MM.1S (cell line): ENCODE results near the gene SEMA4A.

Source experiments
- CTCF ChIP-seq: fragments of 300-600 bp; sonication (generic); IDR thresholded peaks from 2 replicates; pipeline ENCODE4 v1.5.1; 2016; ENCODE audit warnings: antibody characterized with exemption, low read length, mixed read lengths
- EZH2 ChIP-seq: fragments of 300-600 bp; sonication (generic); optimal IDR thresholded peaks from 2 replicates; pipeline ENCODE3; 2017; ENCODE audit warnings: low read depth, mild to moderate bottlenecking, antibody characterized with exemption, low read length, mixed read lengths

- TF ChIP-seq EZH2 (no peak), CTCF (peak; percentile 95)
Observed at GRCh38 chr1:156140879-156141707, 12.3 kb upstream of the SEMA4A start.
